ENCODE results near the gene RUVBL1.

The RUVBL1 gene

DNA sequence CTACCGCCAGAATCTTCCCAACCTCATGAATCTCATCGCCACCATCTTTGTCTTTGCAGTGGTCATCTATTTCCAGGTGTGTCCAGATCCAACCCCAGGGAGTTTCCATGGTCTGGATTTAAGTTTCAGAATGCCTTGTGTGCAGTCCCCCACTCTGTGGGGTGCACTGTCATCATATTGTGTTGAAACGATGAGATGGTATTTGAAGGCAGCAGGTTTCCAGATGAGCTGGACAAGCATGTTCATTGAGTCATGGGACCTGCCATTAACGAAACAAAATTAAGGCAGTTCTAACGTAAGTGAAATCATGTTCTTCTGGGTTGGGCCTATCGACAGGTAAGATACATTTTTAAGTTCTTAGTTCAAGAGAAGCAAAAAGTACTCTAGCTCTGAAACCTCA lies 58.6 kb downstream of the RUVBL1 start:
- no peak for DNase-seq

GRCh38 chr3:128063865-128064264 lies 59.7 kb downstream of the RUVBL1 start:
- DNase-seq = no peak

- DNase-seq = no peak
These were observed 61.4 kb downstream of the RUVBL1 start for GRCh38 chr3:128062033-128062745.

DNA sequence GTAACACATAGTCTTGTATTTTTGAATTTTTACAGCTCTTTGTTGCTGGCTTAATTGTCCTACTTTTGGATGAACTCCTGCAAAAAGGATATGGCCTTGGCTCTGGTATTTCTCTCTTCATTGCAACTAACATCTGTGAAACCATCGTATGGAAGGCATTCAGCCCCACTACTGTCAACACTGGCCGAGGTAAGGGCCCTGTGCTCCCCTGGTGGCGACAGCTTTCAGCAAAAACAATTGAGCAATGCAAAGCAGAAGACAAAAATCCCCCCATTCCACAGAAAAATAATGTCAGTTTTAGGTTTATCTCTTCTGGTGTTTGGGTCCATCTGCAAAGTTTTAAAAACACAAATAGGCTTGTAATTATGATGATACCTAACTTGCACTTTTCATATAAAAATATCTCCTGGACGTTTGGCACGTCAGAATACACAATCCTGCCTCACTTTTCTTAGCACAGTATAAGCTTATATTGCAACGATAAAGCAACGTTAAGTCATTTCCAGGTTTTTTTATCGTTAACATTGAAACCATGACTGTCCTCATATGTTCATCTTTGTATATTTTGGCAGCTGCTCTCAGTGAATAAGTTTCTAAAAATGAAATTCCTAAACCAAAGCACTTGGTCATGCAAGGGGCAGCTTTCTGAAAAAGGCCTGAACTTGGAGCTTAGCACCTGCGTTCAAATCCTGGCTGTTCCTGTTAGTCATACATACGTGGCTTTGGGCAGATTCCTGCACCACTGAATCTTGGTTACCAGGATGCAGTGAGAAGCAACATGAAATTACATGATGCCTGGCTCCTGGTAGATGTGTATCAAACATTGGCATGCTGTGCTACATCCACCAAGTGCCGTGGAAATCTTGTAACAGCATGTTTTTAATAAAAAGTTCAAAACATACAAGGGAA lies 62.9 kb downstream of the RUVBL1 start:
- no peak for DNase-seq

GRCh38 chr3:128056258-128056657 lies 67.4 kb downstream of the RUVBL1 start:
- DNase-seq = no peak

- DNase-seq = no peak
These were observed 69.2 kb downstream of the RUVBL1 start for GRCh38 chr3:128054367-128054766.

DNA sequence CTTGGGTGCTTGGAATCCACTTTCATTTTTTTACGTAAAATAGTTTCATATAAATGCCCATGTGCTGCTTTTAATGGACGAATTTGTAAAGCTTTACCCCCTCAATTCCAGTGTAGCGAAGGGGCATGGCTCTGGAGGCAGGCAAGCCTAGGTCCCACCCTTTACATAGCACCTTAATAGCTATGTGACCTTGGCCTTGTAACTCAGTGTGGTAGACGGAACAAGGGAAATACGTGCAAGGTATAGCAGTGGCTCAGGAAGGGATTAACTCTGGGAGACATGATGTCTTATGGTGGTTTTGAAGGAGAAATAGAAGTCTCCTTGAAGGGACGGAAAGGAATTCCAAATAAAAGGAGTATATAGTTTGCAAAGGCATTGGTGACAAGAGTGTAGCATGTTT lies 70.0 kb downstream of the RUVBL1 start:
- no peak for DNase-seq

DNA sequence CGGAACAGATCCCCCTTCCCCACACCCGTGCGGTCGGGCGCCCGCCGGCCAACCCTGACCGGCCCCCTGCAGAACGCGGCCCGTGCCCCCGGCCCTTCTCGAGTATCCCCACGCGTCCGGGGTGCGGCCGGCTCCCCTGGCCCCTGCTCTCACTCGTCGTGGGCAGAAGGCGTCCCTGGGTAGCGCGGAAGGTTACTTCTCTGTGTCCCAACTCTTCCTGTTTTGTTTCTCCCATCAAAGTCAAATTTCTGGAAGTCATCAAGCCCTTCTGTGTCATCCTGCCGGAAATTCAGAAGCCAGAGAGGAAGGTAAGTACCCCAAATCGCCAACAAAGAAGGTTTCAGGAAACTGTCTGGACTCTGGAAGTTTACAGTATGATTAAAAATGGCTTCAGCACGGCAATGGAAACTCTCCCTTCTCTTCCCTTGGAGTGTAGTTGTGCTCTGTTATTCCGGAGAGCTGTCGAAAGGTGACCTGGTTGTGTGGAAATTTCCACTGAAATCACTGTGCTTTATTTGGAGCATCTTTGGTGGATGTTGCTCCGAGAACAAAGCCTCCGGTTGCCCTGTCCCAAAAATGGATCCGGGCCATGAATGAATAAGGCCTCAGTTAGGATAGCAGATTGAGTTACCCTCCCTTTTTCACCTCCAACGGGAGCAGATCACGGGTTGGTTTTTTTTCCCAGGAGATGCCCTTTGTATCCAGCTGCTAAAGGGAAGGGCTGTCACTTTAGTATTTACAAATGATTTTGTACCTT lies 70.8 kb downstream of the RUVBL1 start:
- DNase-seq = peak; percentile 41

GRCh38 chr3:128051837-128052594 lies 71.6 kb downstream of the RUVBL1 start, which contains the start of gene SEC61A1:
Gene SEC61A1 (plus strand): TSS chr3:128052437. CDS start chr3:128052553, 116 bp downstream.
- peak; percentile 98 for DNase-seq

DNA sequence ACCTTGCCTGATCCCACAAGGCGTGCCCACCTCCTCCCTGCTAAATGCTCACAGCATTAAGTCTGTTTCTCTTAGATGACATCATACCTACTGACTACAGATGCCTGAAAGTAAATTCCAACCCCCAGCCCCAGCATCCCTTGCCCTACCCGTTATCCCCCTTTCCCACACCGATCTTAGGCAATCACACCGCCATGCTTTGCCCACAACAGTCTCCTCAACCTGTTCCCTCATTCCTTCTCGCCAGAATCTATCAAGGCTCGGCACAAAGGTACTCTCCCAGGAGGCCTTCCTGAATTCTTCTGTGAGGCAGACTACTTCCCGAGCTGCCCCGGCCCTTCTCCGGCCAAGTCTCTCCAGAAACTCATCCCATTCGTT lies 72.2 kb downstream of the RUVBL1 start:
- DNase-seq = peak; percentile 71

DNA sequence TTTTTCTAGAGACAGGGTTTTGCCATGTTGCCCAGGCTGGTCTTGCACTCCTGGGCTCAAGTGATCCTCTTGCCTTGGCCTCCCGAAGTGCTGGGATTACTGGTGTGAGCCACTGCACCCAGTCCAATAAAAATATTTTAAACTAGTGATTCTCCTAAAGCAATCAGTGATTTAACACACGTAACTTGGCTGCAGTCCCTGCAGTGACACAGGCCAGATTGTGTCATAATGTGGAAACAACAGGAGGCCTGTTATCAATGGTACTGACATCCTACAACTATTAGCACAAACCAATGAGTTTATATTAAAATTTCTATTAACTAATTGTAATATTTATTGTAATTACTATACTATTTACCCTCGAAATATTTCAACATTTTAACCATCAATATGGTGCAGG lies 73.0 kb downstream of the RUVBL1 start:
- DNase-seq = no peak

- no peak for DNase-seq
These were observed 82.3 kb downstream of the RUVBL1 start for GRCh38 chr3:128041344-128041743.

- DNase-seq = no peak
These were observed 83.0 kb downstream of the RUVBL1 start for GRCh38 chr3:128040660-128041059.

DNA sequence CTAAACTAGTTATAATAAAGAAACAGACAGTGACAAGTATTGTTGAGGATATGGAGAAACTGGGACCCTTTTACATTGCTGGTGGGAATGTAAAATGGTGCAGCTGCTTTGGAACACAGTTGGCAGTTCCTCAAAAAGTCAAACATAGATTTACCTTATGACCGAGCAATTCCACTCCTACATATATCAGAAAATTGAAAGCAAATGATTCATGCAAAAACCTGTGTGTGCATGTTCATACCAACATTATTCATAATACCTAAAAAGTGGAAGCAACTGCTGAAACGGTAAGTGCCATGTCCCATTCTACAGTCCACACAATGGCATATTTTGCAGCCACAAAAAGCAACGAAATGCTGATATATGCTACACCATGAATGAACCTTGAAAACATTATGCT lies 83.6 kb downstream of the RUVBL1 start:
- DNase-seq = no peak

GRCh38 chr3:128036119-128036518 lies 87.5 kb downstream of the RUVBL1 start:
- DNase-seq = peak; percentile 58

GRCh38 chr3:128033102-128033501 lies 90.5 kb downstream of the RUVBL1 start:
- DNase-seq = no peak
